ENCODE data around the gene AREG. TPM values are rescaled to one million over a fixed set of nuclear protein-coding genes. Genes with fewer than 3 reads are reported as not detected.

The AREG gene
- total RNA-seq, 4 donors from 2014 or later = 4.0 to 56.1 (median 22.5) TPM

- Histone ChIP-seq H3K27ac (no peak overlapping the region), H3K27me3 (no peaks in the 10 kb centered on the region), H3K4me3 (no peak overlapping the region), H3K4me1 (no peaks in the 10 kb centered on the region), H3K9me3 (no peaks in the 10 kb centered on the region), H3K36me3 (no peaks in the 10 kb centered on the region)
- DNase-seq (no peak), ATAC-seq (no peak)
- intact Hi-C loops (cut with DNase I; ENCODE audit: low total_unique reads) (no loop called here), in situ Hi-C loops (cut with MboI; ENCODE audit: low sequenced_read_pairs in 4 of 4) (no loop called here)
- TF ChIP-seq CTCF (IDR thresholded peaks at IDR 0.05 in 4 of 5, conservative IDR thresholded peaks at IDR 0.05 in 1 of 5) (no peak), POLR2A (IDR thresholded peaks at IDR 0.05) (no peak)
These were observed 32.7 kb upstream of the AREG start for GRCh38 chr4:74412225-74412624.

GRCh38 chr4:74413265-74413664, 31.7 kb upstream of the AREG start:
- ATAC-seq = no peak
- in situ Hi-C loops (cut with MboI; ENCODE audit: low sequenced_read_pairs in 4 of 4) (no loop called here), intact Hi-C loops (cut with DNase I; ENCODE audit: low total_unique reads) (no loop called here)
- no peak overlapping the region for H3K4me3 ChIP-seq
- no peak for DNase-seq
- no peak for TF ChIP-seq CTCF (IDR thresholded peaks at IDR 0.05 in 4 of 5, conservative IDR thresholded peaks at IDR 0.05 in 1 of 5)
- no peak for TF ChIP-seq POLR2A (IDR thresholded peaks at IDR 0.05)
- H3K4me1 ChIP-seq = no peaks in the 10 kb centered on the region
- no peaks in the 10 kb centered on the region for H3K36me3 ChIP-seq
- H3K27ac ChIP-seq = no peak overlapping the region
- H3K27me3 ChIP-seq = no peaks in the 10 kb centered on the region
- H3K9me3 ChIP-seq = no peaks in the 10 kb centered on the region

GRCh38 chr4:74414149-74414809, 30.7 kb upstream of the AREG start:
- H3K4me1 ChIP-seq = no peaks in the 10 kb centered on the region
- intact Hi-C loops (cut with DNase I; ENCODE audit: low total_unique reads) = no loop called here
- TF ChIP-seq CTCF (IDR thresholded peaks at IDR 0.05 in 4 of 5, conservative IDR thresholded peaks at IDR 0.05 in 1 of 5) (no peak), POLR2A (IDR thresholded peaks at IDR 0.05) (no peak)
- DNase-seq (no peak), ATAC-seq (no peak)
- no peak overlapping the region for H3K27ac ChIP-seq
- H3K36me3 ChIP-seq = no peaks in the 10 kb centered on the region
- H3K4me3 ChIP-seq = no peak overlapping the region
- in situ Hi-C loops (cut with MboI; ENCODE audit: low sequenced_read_pairs in 4 of 4) = no loop called here
- H3K27me3 ChIP-seq = no peaks in the 10 kb centered on the region
- no peaks in the 10 kb centered on the region for H3K9me3 ChIP-seq

GRCh38 chr4:74415602-74416300, 29.2 kb upstream of the AREG start:
- DNase-seq = no peak
- TF ChIP-seq POLR2A (IDR thresholded peaks at IDR 0.05) (no peak), CTCF (IDR thresholded peaks at IDR 0.05 in 4 of 5, conservative IDR thresholded peaks at IDR 0.05 in 1 of 5) (no peak)
- H3K9me3 ChIP-seq = no peaks in the 10 kb centered on the region
- no peak for ATAC-seq
- no peaks in the 10 kb centered on the region for H3K36me3 ChIP-seq
- H3K4me3 ChIP-seq = no peak overlapping the region
- intact Hi-C loops (cut with DNase I; ENCODE audit: low total_unique reads) (no loop called here), in situ Hi-C loops (cut with MboI; ENCODE audit: low sequenced_read_pairs in 4 of 4) (no loop called here)
- no peak overlapping the region for H3K27ac ChIP-seq
- H3K27me3 ChIP-seq = no peaks in the 10 kb centered on the region
- H3K4me1 ChIP-seq = no peaks in the 10 kb centered on the region

Measured in gastrocnemius medialis (tissue), 4 donors.